NK-92 (cell line): ENCODE data around the gene SLC13A3.

Experiments used
- DNase-seq: peaks from one replicate; lab custom pipeline; 2025; ENCODE audit not compliant: unreplicated experiment; lab: John Stamatoyannopoulos, UW

The SLC13A3 gene

GRCh38 chr20:46562009-46562372, 89.3 kb downstream of the SLC13A3 start:
- DNase-seq, result no peak

DNA sequence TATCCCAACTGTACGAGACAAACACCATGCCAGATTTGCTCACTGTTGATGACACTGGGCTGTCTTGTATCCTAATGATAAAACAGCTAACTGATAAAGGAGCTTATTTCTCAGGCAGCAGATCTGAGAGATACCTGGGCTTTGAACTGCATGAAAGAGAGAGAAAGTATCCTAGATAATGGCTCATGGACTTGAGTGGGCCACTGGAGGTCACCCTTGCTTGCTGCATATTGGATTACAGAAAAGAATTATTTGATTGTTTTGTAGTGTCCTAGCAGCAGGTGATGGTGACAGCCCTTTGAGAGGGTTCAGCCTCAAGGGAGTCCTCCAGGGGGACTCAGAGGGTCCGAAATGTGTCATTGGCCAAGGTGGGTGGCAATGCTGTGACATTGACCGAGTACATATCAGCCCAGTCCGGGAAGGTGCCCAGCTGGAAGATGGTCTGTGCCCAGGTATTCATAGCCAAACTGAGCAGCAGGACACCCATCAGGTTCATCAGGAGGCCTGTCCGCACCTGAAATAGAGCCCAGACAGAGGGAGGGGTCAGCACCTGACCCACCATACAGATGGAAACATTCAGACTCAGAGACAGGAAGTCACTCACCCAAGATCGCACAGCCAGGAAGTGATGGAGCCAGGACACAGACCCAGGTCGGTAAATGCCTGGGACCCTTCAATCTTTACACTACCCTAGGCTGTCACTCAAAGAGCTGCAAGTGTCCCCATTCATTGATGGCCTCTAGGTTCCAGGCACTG, 91.4 kb downstream of the SLC13A3 start:
- no peak for DNase-seq

DNA sequence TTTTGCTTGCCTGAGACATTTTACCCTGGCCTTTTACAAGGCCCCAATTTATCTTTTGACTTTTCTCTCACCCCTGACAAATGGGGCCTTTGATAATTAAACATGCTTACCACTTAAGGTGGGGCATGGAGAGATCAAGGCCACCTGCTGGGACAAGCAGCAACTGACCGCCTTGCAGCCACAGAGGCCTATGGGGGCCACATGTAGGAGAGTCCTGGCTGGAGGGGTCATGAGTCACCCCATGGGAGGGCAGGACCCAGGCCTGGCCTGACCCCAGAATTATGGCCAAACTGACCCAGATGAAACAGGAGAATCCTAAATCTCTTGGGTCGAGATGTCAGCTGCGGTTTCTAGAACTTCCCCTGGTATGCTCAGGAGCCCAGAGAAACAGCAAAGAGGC, 92.3 kb downstream of the SLC13A3 start:
- no peak for DNase-seq

DNA sequence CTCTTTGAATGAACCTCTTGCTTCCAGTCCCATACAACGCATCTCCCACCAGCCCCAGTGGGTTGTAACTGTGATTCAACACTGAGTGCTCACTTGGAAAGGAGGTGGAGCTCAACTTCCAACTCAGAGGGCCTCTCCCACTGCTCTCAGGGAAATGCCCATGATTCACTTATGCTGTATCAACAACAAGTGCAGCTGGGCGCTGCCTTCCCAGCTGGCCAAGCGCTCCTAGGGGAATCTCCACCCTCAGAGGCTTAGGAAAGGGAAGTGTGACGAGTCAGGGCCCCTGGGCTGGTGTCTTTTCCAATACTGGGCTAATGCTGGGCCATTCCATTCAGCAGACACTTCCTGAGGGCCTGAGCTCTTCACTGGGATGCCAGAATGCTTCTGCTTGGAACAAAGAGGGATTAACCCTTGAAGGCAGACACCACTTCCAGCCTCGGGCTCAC, 92.7 kb downstream of the SLC13A3 start:
- DNase-seq, result no peak

GRCh38 chr20:46557231-46557956, 93.9 kb downstream of the SLC13A3 start:
- no peak for DNase-seq

- no peak for DNase-seq
Measured at GRCh38 chr20:46555370-46555956, 95.8 kb downstream of the SLC13A3 start.

DNA sequence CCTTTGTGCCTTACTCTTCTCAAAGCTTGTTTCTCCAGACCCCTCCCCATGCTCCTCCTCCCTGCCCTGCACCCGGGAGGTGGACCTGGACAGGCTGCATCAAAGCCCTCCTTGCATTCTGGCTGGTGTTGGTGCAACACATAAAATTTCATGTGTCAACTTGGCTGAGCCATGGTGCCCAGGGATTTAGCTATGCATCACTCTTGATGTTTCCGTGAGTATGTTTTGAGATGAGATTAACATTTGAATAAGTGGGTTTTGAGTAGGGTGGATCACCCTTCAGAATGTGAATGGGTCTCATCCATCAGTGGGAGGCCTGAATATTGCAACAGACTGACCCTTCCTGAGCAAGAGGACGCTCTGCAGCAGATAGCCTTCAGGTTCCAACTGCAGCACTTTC, 96.4 kb downstream of the SLC13A3 start:
- DNase-seq, result no peak

DNA sequence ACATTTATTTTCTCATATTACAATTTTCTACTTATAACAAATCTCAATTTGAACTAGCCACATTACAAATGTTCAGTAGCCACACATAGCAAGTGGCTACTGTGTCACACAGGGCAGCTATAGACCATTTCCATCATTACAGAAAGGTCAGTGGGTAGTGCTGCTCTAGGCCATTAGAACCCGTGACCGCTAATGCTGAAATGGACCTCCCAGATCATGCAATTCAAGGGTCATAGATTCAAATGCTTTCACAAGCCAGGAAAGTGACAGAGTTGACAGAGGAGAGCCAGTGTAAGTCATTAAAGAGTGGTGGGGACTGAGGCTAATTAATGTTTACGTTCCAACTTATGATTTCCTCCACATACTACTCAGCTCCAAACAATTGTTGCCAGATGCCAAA, 97.3 kb downstream of the SLC13A3 start:
- DNase-seq, result no peak

- no peak for DNase-seq
Measured at GRCh38 chr20:46552460-46553420, 98.5 kb downstream of the SLC13A3 start.

DNA sequence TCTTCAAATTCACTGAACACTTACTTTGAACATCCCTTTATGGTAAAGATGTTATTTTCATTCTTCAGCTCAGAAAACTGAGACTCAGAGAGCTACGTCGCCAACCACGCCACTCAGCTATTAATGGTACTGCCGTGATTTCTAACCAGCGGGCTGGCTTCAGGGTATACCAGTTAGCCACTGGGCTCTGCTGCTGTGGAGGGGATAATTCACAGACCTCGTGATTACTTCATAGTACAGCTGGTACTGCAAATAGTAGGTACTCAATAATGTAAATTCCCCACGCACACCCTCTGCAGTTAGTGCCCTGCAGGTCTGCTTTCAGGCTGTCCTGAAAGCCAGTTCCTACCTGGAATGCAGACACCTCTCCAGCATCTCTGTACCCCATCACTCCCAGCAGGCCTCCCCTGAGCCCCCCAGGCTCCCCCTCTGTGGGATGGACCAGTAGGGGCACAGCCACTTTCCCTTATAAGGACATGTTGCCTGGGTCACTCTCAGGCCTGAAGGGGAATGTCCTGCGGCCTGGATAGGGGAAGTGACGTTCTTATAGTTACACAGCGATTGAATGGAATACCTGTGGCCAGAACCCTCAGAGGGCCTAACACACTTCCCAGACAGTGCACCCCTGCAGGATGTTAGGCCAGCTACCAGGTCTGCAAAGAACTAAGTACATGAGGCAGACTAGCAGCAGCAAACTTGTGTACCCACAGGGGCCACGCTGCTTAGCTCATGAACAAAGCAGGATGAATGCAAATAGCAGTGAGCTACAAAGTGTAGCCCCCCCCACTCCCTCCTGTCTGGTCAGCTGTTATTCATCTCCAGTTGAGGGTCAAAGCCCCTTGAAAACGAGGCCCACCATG, 99.5 kb downstream of the SLC13A3 start:
- DNase-seq, result no peak

- DNase-seq, result no peak
Measured at GRCh38 chr20:46550461-46550860, 100.8 kb downstream of the SLC13A3 start, which contains the start of gene OCSTAMP. Gene OCSTAMP, minus strand, starts transcription at chr20:46550654. Its CDS starts 94 bp downstream, at chr20:46550560.

- DNase-seq, result no peak
Measured at GRCh38 chr20:46549188-46549972, 101.9 kb downstream of the SLC13A3 start.

GRCh38 chr20:46548688-46549087, 102.6 kb downstream of the SLC13A3 start:
- DNase-seq, result no peak

GRCh38 chr20:46547995-46548394, 103.3 kb downstream of the SLC13A3 start:
- no peak for DNase-seq

DNA sequence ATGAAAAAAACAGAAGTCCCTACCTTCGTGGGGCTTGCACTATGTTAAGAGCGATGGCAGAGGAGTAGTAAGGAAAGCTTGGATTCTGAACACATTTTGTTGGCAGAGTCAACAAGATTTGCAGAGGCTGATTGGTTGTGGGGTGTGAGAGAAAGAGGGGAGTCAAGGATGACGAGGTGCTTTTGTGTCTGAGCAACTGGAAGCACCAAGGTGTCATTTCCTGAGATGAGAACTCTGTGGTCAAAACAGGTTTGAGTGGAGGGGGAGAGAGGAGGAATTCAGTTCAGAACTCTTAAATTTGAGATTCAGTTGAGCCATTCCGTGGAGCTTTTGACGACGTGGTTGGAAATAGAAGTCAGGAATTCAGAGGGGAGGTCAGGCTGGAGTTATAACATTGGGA, 104.3 kb downstream of the SLC13A3 start:
- DNase-seq, result no peak

DNA sequence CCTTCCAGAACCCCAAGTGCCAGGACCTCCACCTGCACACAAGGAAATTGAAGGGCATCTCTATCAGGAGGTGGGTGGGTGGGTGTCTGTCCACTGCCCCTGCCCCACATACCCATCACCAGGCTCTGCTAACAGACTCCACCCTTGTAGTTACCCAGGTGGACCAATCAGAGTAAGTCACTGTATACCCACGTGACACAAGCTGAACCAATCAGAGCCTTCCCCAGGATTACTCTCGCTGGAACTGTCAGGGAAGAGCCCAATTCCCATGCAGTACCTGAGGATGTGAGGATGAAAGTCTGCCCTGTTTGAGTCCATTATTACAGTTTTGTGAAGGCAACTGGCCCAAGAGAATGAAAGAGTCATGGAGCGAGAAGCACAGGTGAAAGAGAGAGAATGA, 105.0 kb downstream of the SLC13A3 start:
- no peak for DNase-seq

- DNase-seq, result no peak
Measured at GRCh38 chr20:46545827-46546138, 105.5 kb downstream of the SLC13A3 start.

GRCh38 chr20:46545077-46545826, 106.0 kb downstream of the SLC13A3 start:
- DNase-seq, result no peak

GRCh38 chr20:46544576-46544975, 106.7 kb downstream of the SLC13A3 start:
- DNase-seq, result no peak
